OCI-LY1 (cell line): Measurements from ENCODE around the gene RBM47.

Experiments
- H2AFZ ChIP-seq: fragments of 200-600 bp; sonication (generic), shearing (Covaris generic); 2 replicates; pipeline ENCODE4 v1.6.0; 2014; ENCODE audit warnings: antibody characterized with exemption, mild to moderate bottlenecking, low read length
- H3F3A ChIP-seq: fragments of 200-600 bp; sonication (generic), shearing (Covaris generic); 2 replicates; pipeline ENCODE4 v1.6.0; 2014; ENCODE audit warnings: mild to moderate bottlenecking, antibody characterized with exemption, low read length, moderate library complexity; ENCODE audit not compliant: insufficient read depth
- H3K27ac ChIP-seq: fragments of 200-600 bp; sonication (generic); 2 replicates; pipeline ENCODE4 v1.5.1; 2014; ENCODE audit warnings: low read length, mixed run types, mild to moderate bottlenecking, low read depth; ENCODE audit not compliant: poor library complexity, severe bottlenecking
- H3K27me3 ChIP-seq: fragments of 200-600 bp; sonication (generic); 2 replicates; pipeline ENCODE4 v1.6.0; 2014; ENCODE audit warnings: antibody characterized with exemption, mild to moderate bottlenecking, low read length, moderate library complexity; ENCODE audit not compliant: insufficient read depth
- H3K36me3 ChIP-seq: fragments of 200-600 bp; sonication (generic); 2 replicates; pipeline ENCODE4 v1.6.1; 2014; ENCODE audit warnings: mild to moderate bottlenecking, antibody characterized with exemption, low read length, moderate library complexity, mixed read lengths; ENCODE audit not compliant: insufficient read depth
- H3K4me1 ChIP-seq: fragments of 200-600 bp; sonication (generic); 2 replicates; pipeline ENCODE4 v1.5.1; 2014; ENCODE audit warnings: mild to moderate bottlenecking, low read length, moderate library complexity; ENCODE audit not compliant: insufficient read depth, severe bottlenecking
- H3K4me2 ChIP-seq: fragments of 200-600 bp; sonication (generic), shearing (Covaris generic); 2 replicates; pipeline ENCODE4 v1.6.1; 2014; ENCODE audit warnings: low read length
- H3K4me3 ChIP-seq: fragments of 200-600 bp; sonication (generic); 2 replicates; pipeline ENCODE4 v1.5.1; 2014; ENCODE audit warnings: low read length, low read depth, mild to moderate bottlenecking, mixed read lengths; ENCODE audit not compliant: poor library complexity, severe bottlenecking
- H3K79me2 ChIP-seq: fragments of 200-600 bp; shearing (Covaris generic); 2 replicates; pipeline ENCODE4 v1.6.1; 2016; ENCODE audit warnings: mixed run types, low read length, mixed read lengths; ENCODE audit not compliant: insufficient read depth
- H3K9ac ChIP-seq: fragments of 200-600 bp; sonication (generic), shearing (Covaris generic); 2 replicates; pipeline ENCODE4 v1.6.1; 2014; ENCODE audit warnings: mild to moderate bottlenecking, low read length, mixed read lengths
- H3K9me2 ChIP-seq: fragments of 200-600 bp; sonication (generic), shearing (Covaris generic); 2 replicates; pipeline ENCODE4 v1.6.1; 2014; ENCODE audit warnings: low read depth, mild to moderate bottlenecking, low read length, mixed read lengths
- H3K9me3 ChIP-seq: fragments of 200-600 bp; shearing (Covaris generic); 2 replicates; pipeline ENCODE4 v1.6.1; 2014; ENCODE audit warnings: low read length, mixed read lengths
- H4K20me1 ChIP-seq: fragments of 200-600 bp; sonication (generic), shearing (Covaris generic); 2 replicates; pipeline ENCODE4 v1.6.0; 2016; ENCODE audit warnings: mild to moderate bottlenecking, low read length; ENCODE audit not compliant: insufficient read depth
- CTCF ChIP-seq: fragments of 200-600 bp; sonication (generic), shearing (Covaris generic); IDR thresholded peaks from 2 replicates; pipeline ENCODE4 v1.5.1; 2017; ENCODE audit warnings: mild to moderate bottlenecking, antibody characterized with exemption, low read length, moderate library complexity, mixed read lengths
- EZH2 ChIP-seq: fragments of 200-600 bp; sonication (generic), shearing (Covaris generic); IDR thresholded peaks from 2 replicates; pipeline ENCODE4 v1.8.0; 2017; ENCODE audit warnings: borderline replicate concordance, mixed run types, mild to moderate bottlenecking, antibody characterized with exemption, low read length, moderate library complexity, mixed read lengths

Gene RBM47

GRCh38 chr4:40629401-40630334, at the start of gene RBM47:
RBM47 (minus strand) TSS chr4:40629864; CDS start chr4:40438893, 190,971 bp downstream.
- Histone ChIP-seq H3K9me3 (no peaks in the 10 kb centered on the region), H3K27ac (no peak within 1 kb of the TSS), H3K79me2 (no peaks in the 10 kb centered on the region), H3K4me1 (peaks cover 10% of the 10 kb centered on the region), H2AFZ (no peak within 1 kb of the TSS), H4K20me1 (no peaks in the 10 kb centered on the region), H3K27me3 (0 out of 2 replicates have a peak, but pooled peaks cover 4% of the 10 kb centered on the region), H3K4me3 (peak within 1 kb of the TSS; percentile 38), H3K9ac (no peak within 1 kb of the TSS), H3K36me3 (no peaks in the 10 kb centered on the region), H3K9me2 (no peaks in the 10 kb centered on the region), H3K4me2 (peak within 1 kb of the TSS; percentile 12), H3F3A (no peaks in the 10 kb centered on the region)
- TF ChIP-seq EZH2 (no peak), CTCF (no peak)

GRCh38 chr4:40678421-40678820, 48.8 kb upstream of the RBM47 start:
- Histone ChIP-seq H3K4me3 (no peak overlapping the region), H3K9ac (no peak overlapping the region), H3K4me2 (no peak overlapping the region), H2AFZ (no peak overlapping the region), H3K9me3 (no peaks in the 10 kb centered on the region), H3K79me2 (no peaks in the 10 kb centered on the region), H3K27ac (no peak overlapping the region), H3F3A (no peaks in the 10 kb centered on the region), H3K4me1 (no peaks in the 10 kb centered on the region), H3K36me3 (no peaks in the 10 kb centered on the region), H3K9me2 (no peaks in the 10 kb centered on the region), H4K20me1 (no peaks in the 10 kb centered on the region), H3K27me3 (no peaks in the 10 kb centered on the region)
- TF ChIP-seq EZH2 (no peak), CTCF (no peak)

- no peaks in the 10 kb centered on the region for H3K79me2 ChIP-seq
- H3K9me2 ChIP-seq = no peaks in the 10 kb centered on the region
- H3K9me3 ChIP-seq = no peaks in the 10 kb centered on the region
- H3F3A ChIP-seq = no peaks in the 10 kb centered on the region
- H2AFZ ChIP-seq = no peak overlapping the region
- H3K27ac ChIP-seq = no peak overlapping the region
- H4K20me1 ChIP-seq = no peaks in the 10 kb centered on the region
- no peaks in the 10 kb centered on the region for H3K27me3 ChIP-seq
- TF ChIP-seq CTCF (no peak), EZH2 (no peak)
- H3K4me2 ChIP-seq = no peak overlapping the region
- H3K36me3 ChIP-seq = no peaks in the 10 kb centered on the region
- no peak overlapping the region for H3K9ac ChIP-seq
- H3K4me3 ChIP-seq = no peak overlapping the region
- H3K4me1 ChIP-seq = no peaks in the 10 kb centered on the region
These were observed 45.5 kb upstream of the RBM47 start for GRCh38 chr4:40675166-40675565.
